Stimulated activated memory B cell treated with anti-CD40 and anti-IgM and Interleukin-4, amounts not matched to agents 10 μg/mL and 1 μg/mL and 100 μg/mL, for 72 hours (primary cell): Measurements from ENCODE around the gene CFAP210.
A peak's percentile ranks its signal among the peaks of the same experiment; 100 is the strongest.
"Not testable (repeated sequence)": the region's sequence is repeated elsewhere in the genome, so short reads cannot be mapped to it uniquely, and the experiment has no call there.

Source experiments
- ATAC-seq: fragments of 150-1000 bp; cut with Tn5 transposase; 2 replicates; pipeline ENCODE4 v1.10.0; 2021
- H3K27ac Mint-ChIP-seq: one replicate; pipeline ENCODE4 v1.8.0; 2022; ENCODE audit warnings: mild to moderate bottlenecking, mixed read lengths
- H3K27me3 Mint-ChIP-seq: one replicate; pipeline ENCODE4 v1.8.0; 2022; ENCODE audit warnings: mixed read lengths
- H3K36me3 Mint-ChIP-seq: one replicate; pipeline ENCODE4 v1.8.0; 2022; ENCODE audit warnings: mixed read lengths
- H3K4me1 Mint-ChIP-seq: one replicate; pipeline ENCODE4 v1.8.0; 2022; ENCODE audit warnings: mixed read lengths
- H3K4me3 Mint-ChIP-seq: one replicate; pipeline ENCODE4 v1.8.0; 2022; ENCODE audit warnings: mild to moderate bottlenecking, moderate library complexity, mixed read lengths
- H3K9me3 Mint-ChIP-seq: one replicate; pipeline ENCODE4 v1.8.0; 2022; ENCODE audit warnings: mixed read lengths

Gene CFAP210

DNA sequence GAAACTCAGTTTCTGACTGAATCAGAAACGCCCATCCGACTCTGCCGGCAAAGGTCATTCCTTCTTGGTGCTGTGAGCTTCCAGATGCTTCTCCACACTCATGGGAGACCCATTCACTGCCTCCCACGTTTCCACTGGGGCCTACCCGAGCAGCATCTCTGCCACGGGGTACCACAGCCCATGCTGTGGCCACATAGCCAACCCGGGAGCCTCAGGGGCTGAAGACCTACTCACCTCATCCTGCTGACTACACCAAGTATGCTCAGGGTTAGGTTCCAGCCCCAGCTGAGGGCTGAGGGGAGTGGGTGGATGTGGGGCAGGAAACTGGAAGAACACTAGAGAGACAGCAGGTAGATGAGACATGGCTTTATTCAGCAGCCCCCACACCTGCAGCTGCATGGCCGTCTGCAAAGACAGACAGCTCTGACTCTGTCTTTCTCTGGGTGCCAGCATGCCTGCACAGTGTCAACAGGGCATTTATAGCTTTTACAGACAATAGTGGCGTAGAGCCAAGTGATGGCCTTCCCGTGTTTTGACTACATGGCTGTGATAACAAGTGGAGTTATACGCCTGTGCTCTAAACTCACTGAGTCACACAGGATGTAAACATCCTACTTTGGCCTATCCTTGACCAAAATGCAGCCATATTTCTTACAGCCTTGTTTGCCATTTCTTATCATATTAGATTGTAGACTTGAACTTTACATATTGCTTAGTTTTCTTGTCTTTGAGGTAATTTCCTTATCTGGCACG, 22.9 kb upstream of the CFAP210 start:
- ATAC-seq = peak; percentile 46
- H3K4me1 Mint-ChIP-seq = no peaks in the 10 kb centered on the region
- no peak overlapping the region for H3K4me3 Mint-ChIP-seq
- no peak overlapping the region for H3K27ac Mint-ChIP-seq
- no peaks in the 10 kb centered on the region for H3K27me3 Mint-ChIP-seq
- no peaks in the 10 kb centered on the region for H3K9me3 Mint-ChIP-seq
- H3K36me3 Mint-ChIP-seq = no peaks in the 10 kb centered on the region

DNA sequence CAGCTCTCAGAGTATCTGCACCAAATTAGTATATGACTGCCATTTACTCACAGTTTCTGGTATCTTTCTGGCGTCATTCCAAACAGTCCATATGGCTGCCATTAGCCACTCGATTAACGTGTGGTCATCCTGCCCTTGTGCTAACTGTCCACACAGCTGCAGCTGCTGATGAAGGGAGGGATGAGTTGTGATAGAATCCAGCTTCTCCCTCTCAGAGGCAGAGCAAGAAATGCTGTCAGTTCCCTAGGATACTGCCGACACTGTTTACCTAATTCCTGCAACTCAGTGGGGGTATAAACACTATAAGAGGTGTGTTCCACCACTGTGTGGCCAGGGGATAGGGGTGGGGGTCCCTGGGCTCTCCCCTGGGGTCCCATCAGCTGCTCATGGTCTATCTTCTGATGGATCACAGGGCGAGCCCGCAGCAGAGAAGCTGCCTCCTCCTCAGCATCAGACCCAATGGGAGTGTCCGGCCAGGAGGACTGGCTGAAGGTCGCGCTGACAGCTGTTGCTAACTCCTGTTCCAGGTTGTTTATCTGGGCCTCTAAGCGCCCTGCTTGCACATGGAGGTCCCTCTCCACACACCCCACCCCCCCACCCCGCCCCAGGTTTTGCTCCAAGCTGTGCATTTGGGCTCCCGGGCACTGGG, 22.2 kb upstream of the CFAP210 start:
- Mint-ChIP-seq H3K27ac (no peak overlapping the region), H3K4me3 (no peak overlapping the region), H3K27me3 (no peaks in the 10 kb centered on the region), H3K4me1 (no peaks in the 10 kb centered on the region), H3K36me3 (peaks cover 7% of the 10 kb centered on the region), H3K9me3 (peaks cover 3% of the 10 kb centered on the region)
- ATAC-seq = no peak

DNA sequence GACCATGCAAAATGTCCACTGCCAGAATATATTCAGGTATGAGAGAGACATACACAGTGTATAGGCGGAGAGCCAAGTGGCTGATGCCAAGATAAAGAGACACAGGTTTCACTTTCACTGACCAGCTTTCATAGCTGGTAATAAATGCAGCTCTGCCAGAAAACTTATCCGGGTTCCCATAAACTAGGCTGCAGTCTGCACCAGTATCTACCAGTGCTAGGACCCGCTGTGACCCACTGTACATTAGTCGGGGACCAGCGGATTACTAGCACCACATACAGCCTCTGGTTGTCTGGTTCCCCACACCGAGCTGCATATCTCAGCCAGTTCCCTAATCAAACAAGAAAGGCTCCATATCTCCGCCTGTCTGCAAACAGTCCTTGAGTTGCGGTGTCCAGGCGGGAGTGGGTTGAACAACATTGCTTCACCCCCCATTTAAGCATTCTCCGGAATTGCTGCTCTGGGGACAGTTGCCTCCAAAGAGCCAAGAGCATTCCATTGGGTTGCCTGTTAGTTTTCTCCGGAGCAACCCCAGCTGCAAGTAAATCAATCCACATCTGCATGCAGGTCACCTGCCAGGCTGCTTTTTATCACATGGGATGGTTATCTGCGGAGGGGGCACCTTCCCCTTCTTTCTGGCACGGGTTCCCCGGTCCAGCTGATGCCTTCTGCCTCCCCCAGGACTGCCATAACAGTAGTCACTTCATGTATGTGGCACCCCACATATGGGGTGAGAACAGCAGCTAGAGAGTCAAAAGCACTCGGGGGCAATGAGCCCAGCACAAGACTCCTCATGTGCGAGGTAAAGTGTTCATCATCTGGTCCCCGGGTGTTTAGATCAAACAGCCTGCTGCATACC, 21.4 kb upstream of the CFAP210 start:
- ATAC-seq = no peak
- Mint-ChIP-seq H3K4me3 (no peak overlapping the region), H3K27ac (no peak overlapping the region), H3K9me3 (peaks cover 3% of the 10 kb centered on the region), H3K27me3 (no peaks in the 10 kb centered on the region), H3K4me1 (no peaks in the 10 kb centered on the region), H3K36me3 (peaks cover 8% of the 10 kb centered on the region)

DNA sequence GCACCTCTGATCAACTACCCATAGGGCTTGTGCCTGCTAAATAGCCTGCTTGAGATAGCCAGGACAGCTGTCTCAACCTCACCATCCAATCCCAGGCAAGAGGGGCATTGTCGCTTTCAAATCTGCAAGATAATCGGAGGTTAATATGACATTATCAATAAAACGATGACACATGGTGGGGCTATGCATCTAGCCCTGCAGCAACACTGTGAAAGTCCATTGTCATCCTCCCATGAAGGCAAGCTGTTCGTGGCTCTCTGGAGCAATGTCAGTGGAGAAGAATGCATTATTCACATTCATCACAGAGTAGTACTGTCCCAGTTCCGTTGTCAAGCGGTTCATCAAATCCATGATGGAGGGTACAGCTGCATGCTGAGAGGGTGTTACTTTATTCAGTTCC, 20.5 kb upstream of the CFAP210 start:
- H3K9me3 Mint-ChIP-seq = peaks cover 3% of the 10 kb centered on the region
- H3K27me3 Mint-ChIP-seq = no peaks in the 10 kb centered on the region
- no peak overlapping the region for H3K27ac Mint-ChIP-seq
- H3K4me1 Mint-ChIP-seq = no peaks in the 10 kb centered on the region
- H3K36me3 Mint-ChIP-seq = peaks cover 8% of the 10 kb centered on the region
- ATAC-seq = no peak
- no peak overlapping the region for H3K4me3 Mint-ChIP-seq

DNA sequence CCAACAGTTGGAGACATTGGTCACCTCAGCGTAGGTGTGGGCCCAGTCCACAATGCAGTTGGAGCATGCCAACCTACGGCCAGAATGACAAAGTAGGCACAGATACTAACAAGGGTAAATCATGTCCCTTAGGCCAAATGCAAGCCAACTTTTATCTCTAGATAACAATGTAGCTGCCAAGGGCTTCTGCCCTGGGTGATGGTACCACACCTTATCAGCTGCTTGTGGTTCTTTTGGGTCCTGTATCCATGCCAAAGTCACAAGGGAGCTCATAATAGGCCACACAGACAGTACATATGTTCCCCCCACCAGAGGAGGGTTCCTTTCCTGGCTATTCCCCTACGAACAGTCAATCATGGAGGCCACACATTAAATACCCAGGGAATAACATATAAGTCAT, 19.1 kb upstream of the CFAP210 start:
- Mint-ChIP-seq H3K4me1 (no peaks in the 10 kb centered on the region), H3K27me3 (no peaks in the 10 kb centered on the region), H3K4me3 (no peak overlapping the region), H3K9me3 (peaks cover 3% of the 10 kb centered on the region), H3K27ac (no peak overlapping the region), H3K36me3 (peaks cover 8% of the 10 kb centered on the region)
- no peak for ATAC-seq

DNA sequence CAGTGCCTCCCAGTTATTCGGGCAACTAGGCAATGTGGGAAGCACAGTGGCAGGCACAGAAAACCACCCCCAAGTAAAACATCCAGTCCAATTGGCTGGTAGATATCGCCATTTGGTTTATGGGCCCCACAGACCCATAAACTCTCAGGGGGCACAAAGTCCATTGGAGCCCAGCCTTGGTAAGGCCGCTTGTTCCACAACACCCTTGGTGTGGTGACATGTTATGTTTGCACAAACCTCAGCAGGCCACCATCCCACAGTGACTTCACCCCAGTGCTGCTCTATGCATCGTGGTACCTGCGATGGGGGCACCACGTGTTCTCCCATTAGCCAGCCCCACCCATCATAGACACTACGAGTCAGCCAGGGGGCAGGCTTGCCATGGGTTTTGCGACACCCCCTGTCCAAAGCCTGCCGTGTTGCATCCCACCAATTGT, 18.6 kb upstream of the CFAP210 start:
- Mint-ChIP-seq H3K27me3 (no peaks in the 10 kb centered on the region), H3K9me3 (peaks cover 3% of the 10 kb centered on the region), H3K36me3 (peaks cover 8% of the 10 kb centered on the region), H3K4me3 (no peak overlapping the region), H3K4me1 (no peaks in the 10 kb centered on the region), H3K27ac (no peak overlapping the region)
- ATAC-seq = no peak

DNA sequence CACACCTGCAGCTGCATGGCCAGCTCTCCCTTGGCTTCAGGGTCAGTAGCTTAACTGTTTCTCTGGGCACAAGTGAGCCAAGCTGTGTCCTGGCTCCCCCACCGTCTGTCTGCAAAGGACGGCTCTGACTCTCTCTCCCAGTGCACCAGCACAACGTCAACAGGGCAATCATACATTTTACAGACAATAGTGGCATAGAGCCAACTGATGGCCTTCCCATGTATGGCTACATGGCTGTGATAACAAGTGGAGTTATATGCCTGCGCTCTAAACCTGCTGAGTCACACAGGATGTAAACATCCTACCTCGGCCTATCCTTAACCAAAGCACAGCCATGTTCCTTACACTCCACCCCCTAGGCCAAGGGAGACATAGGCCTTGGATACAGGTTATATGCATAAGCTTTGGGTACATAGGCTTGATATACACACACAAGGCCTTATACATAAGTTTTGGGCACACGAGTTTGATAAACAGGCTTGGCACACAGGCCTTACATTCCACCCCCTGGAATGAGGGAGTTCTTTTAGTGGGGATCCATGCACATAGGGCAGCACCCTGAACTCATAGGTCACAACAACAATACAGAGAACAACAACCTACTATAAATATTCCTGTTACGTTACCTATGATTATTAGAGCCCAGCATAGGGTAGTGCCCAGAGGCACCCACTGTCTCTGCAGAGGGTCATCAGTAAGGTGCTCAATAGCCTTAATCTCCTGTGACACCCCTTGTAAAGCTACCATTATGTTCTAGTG, 17.7 kb upstream of the CFAP210 start:
- Mint-ChIP-seq H3K9me3 (peaks cover 3% of the 10 kb centered on the region), H3K4me1 (no peaks in the 10 kb centered on the region), H3K27ac (no peak overlapping the region), H3K4me3 (no peak overlapping the region), H3K36me3 (peaks cover 8% of the 10 kb centered on the region), H3K27me3 (no peaks in the 10 kb centered on the region)
- ATAC-seq = no peak

DNA sequence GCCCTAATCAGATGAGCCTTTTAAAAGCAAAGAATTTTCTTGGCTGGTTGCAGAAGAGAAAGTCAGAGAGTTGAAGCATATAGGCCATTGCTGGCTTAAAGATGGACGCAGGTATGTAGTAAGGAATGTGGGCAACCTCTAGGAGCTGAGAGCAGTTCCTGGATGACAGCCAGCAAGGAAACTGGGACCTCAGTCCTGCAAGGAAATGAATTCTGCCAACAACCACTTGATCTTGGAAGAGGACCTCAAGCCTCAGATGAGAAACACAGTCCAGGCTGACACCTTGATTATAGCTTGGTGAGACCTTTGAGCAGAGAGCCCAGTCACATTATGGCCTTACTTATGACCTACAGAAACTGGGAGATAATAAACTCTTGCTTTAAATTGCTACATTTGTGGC, 15.8 kb upstream of the CFAP210 start:
- Mint-ChIP-seq H3K36me3 (peaks cover 11% of the 10 kb centered on the region), H3K4me3 (no peak overlapping the region), H3K27me3 (no peaks in the 10 kb centered on the region), H3K4me1 (no peaks in the 10 kb centered on the region), H3K27ac (no peak overlapping the region), H3K9me3 (peaks cover 3% of the 10 kb centered on the region)
- ATAC-seq = no peak

DNA sequence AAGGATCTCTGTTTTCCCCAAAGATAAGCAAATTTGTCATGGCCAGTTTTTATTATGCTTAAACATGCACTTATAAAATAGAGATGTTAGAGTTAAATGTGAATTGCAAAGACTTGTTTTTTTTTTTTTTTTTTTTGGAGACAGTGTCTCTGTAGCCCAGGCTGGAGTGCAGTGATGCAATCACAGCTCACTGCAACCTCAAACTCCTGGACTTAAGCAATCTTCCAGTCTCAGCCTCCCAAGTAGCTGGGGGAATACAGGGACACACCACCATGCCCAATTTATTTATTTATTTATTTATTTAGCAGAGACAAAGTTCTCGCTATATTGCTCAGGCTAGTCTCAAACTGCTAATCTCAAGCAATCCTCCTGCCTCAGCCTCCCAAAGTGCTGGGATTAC, 15.1 kb upstream of the CFAP210 start:
- no peaks in the 10 kb centered on the region for H3K27me3 Mint-ChIP-seq
- H3K4me3 Mint-ChIP-seq = no peak overlapping the region
- H3K36me3 Mint-ChIP-seq = peaks cover 13% of the 10 kb centered on the region
- H3K4me1 Mint-ChIP-seq = no peaks in the 10 kb centered on the region
- no peak overlapping the region for H3K27ac Mint-ChIP-seq
- H3K9me3 Mint-ChIP-seq = peaks cover 3% of the 10 kb centered on the region
- ATAC-seq = no peak

DNA sequence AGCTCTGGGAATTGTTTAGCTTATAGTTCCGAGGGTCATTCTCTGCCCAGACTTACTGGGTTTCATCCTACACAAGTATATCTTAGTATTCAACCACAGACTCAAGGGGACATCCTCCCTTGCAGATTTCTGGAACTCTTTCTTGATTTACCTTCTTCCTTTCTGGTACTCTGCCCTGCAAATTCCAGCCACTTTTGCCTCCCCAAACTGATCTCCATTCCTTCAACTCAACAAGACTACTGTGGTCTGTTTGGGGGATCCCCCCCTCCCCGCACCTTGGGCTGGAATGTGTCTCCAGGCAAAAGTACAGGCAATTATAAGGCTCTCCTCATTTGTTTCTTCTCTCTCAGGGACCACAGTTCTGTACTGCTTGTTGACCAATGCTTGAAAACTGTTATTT, 13.4 kb upstream of the CFAP210 start:
- Mint-ChIP-seq H3K27me3 (no peaks in the 10 kb centered on the region), H3K36me3 (peaks cover 13% of the 10 kb centered on the region), H3K4me3 (no peak overlapping the region), H3K27ac (no peak overlapping the region), H3K9me3 (peaks cover 3% of the 10 kb centered on the region), H3K4me1 (no peaks in the 10 kb centered on the region)
- no peak for ATAC-seq

DNA sequence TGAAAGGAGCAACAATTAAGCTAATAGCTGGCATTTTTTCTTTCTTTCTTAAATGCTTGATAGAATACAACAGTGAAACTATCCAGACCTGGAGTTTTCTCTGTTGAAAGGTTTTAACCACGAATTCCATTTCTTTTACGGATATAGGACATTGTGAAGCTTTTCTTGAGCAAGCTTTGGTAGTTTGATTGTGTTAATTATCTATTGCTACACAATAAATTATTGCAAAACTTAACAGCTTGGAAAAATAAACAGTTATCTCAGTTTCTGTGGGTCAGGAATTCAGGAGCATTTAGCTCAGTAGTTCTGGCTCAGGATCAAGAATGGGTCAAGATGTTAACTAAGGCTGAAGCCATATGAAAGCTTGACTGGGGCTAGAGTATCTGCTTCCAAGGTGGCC, 11.7 kb upstream of the CFAP210 start:
- no peak overlapping the region for H3K4me3 Mint-ChIP-seq
- peaks cover 5% of the 10 kb centered on the region for H3K36me3 Mint-ChIP-seq
- H3K4me1 Mint-ChIP-seq = no peaks in the 10 kb centered on the region
- no peaks in the 10 kb centered on the region for H3K9me3 Mint-ChIP-seq
- no peaks in the 10 kb centered on the region for H3K27me3 Mint-ChIP-seq
- ATAC-seq = no peak
- no peak overlapping the region for H3K27ac Mint-ChIP-seq

DNA sequence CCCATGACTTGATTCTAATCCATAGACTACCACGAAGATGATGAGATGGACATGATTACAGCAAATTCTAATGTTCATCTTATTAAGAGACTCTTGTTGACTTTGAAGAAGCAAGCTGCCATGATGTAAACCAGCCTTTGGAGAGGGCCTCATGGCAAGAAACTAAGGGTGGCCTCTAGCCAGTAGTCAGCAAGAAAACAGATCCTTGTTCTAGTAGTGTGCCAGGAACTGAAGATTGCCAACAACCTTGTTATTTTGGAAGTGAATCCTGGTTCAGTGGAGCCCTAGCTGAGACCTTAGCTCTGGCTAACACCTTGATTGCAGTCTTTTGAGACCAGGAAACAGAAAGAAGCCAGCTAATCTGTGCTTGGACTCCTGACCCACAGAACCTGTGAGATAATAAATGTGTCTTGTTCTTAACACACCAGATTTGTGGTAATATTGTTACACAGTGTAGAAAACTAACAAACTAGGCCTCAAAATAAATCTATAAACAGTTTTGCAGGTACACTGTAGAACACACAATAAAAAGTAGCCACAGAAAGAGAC, 10.0 kb upstream of the CFAP210 start:
- H3K4me3 Mint-ChIP-seq = no peak overlapping the region

DNA sequence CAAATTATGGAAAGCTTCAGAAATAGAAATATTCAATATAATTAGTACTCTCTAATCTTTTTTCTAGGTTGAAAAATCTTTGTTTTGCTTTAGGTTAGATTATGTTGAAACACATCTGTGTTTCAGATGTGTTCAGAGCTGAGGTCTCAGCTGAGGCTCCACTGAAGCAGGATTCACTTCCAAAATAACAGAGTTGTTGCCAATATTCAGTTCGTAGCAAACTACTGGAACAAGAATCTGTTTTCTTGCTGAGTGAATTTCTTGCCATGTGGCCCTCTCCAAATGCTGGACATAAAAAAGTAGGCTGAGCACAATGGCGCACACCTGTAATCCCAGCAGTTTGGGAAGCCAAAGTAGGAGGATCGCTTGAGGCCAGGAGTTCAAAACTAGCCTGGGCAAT, 8.8 kb upstream of the CFAP210 start:
- no peak for ATAC-seq
- H3K4me1 Mint-ChIP-seq = peaks cover 5% of the 10 kb centered on the region
- H3K36me3 Mint-ChIP-seq = peaks cover 17% of the 10 kb centered on the region
- H3K27ac Mint-ChIP-seq = no peak overlapping the region
- H3K27me3 Mint-ChIP-seq = no peaks in the 10 kb centered on the region
- H3K9me3 Mint-ChIP-seq = no peaks in the 10 kb centered on the region
- H3K4me3 Mint-ChIP-seq = no peak overlapping the region

More for the DNA sequence above, 10.0 kb upstream of the CFAP210 start:
- Mint-ChIP-seq H3K4me1 (peaks cover 5% of the 10 kb centered on the region), H3K9me3 (no peaks in the 10 kb centered on the region), H3K36me3 (peaks cover 13% of the 10 kb centered on the region), H3K27ac (no peak overlapping the region), H3K27me3 (no peaks in the 10 kb centered on the region)
- ATAC-seq = no peak

DNA sequence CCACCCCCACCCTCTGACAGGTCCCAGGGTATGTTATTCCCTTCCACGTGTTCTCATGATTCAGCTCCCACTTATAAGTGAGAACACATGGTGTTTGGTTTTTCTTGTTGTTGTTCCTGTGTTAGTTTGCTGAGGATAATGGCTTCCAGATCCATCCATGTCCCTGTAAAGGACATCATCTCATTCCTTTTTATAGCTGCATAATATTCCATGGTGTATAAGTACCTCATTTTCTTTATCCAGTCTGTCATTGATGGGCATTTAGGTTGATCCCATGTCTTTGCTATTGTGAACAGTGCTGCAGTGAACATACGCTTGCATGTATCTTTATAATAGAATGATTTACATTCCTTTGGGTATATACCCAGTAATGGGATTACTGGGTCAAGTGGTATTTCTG, 5.0 kb upstream of the CFAP210 start:
- ATAC-seq, H3K4me1 Mint-ChIP-seq, H3K9me3 Mint-ChIP-seq: not testable (repeated sequence)

DNA sequence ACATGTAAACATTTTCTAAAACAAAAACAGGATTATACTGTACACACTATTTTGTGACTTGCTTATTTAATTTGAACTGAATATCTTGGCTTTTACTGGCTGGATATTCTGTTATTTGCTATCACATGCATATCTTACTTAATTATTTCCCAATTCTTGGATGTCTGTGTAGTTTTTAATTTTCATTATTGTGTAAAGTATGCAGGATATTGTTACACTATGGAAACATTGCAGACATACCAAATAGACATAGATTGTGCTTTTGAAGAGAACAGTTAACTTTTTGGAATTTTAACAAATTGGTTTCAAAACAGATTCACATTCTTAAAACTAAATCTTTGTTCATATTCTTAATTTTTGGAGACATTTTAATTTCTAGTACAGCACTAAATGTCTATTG, 2.2 kb upstream of the CFAP210 start:
- ATAC-seq = no peak
- peaks cover 3% of the 10 kb centered on the region for H3K9me3 Mint-ChIP-seq
- no peak overlapping the region for H3K4me3 Mint-ChIP-seq
- peaks cover 11% of the 10 kb centered on the region for H3K27me3 Mint-ChIP-seq
- peaks cover 21% of the 10 kb centered on the region for H3K36me3 Mint-ChIP-seq
- no peak overlapping the region for H3K27ac Mint-ChIP-seq
- peaks cover 17% of the 10 kb centered on the region for H3K4me1 Mint-ChIP-seq

More for the DNA sequence above, 5.0 kb upstream of the CFAP210 start:
- H3K27me3 Mint-ChIP-seq, H3K27ac Mint-ChIP-seq, H3K4me3 Mint-ChIP-seq: not testable (repeated sequence)
- H3K36me3 Mint-ChIP-seq = peaks cover 18% of the 10 kb centered on the region
